Left cardiac atrium (tissue), 4 donors: Measurements from ENCODE around the gene ZNF546. TPM values are rescaled to one million over a fixed set of nuclear protein-coding genes. Genes with fewer than 3 reads are reported as not detected.
A peak's percentile ranks its signal among the peaks of the same experiment; 100 is the strongest.

Source experiments
- ATAC-seq, 2 donors: fragments of 200-7000 bp; cut with Tn5 transposase; one replicate each; pipeline ENCODE4 v1.9.1; 2020; ENCODE audit warnings: mild to moderate bottlenecking in 2 of 2, moderate library complexity in 2 of 2
- DNase-seq: peaks from one replicate; pipeline ENCODE4 v3.0.0-alpha.2; 2020
- intact Hi-C, 2 donors: fragments of 100-400 bp; cut with DNase I; formaldehyde crosslinking; loops; one replicate each; pipeline versions ENCODE4 v1.14.1 to v1.15.1; 2022 to 2023
- total RNA-seq, 2 donors: library from RNA; stranded (reverse); fragmentation: NEBNext Ultra II Directional; extraction: Animal tissue kit (Norgen Biotek cat#: 25700); gene quantifications; one replicate each; pipeline ENCODE4 v1.2.1, GENCODE V29; 2021
- donor health status: DM: no; HTN: yes; CAD: no.
- donor health status: DM: no; HTN: yes; CAD: no; lungs with severe emphysema.
- donor health status: DM: yes; HTN: yes; CAD: no.
- donor health status: Dilated cardiomyopathy.

ZNF546 gene
- total RNA-seq, 2 donors from 2014 or later = 5.3 to 6.8 TPM

- DNase-seq (no peak), ATAC-seq (no peak)
- intact Hi-C loops = no loop called here
Observed at GRCh38 chr19:39974377-39975155, 22.3 kb upstream of the ZNF546 start.

- no peak for DNase-seq
- intact Hi-C loops = no loop called here
- ATAC-seq = no peak
Observed at GRCh38 chr19:39982883-39983282, 14.0 kb upstream of the ZNF546 start.

GRCh38 chr19:39983695-39984300, 13.1 kb upstream of the ZNF546 start:
- intact Hi-C loops = no loop called here
- DNase-seq (no peak), ATAC-seq (no peak)

- intact Hi-C loops = no loop called here
- DNase-seq (no peak), ATAC-seq (no peak)
Observed at GRCh38 chr19:39986643-39987042, 10.2 kb upstream of the ZNF546 start.

GRCh38 chr19:39987167-39987566, 9.7 kb upstream of the ZNF546 start:
- no peak for ATAC-seq
- no peak for DNase-seq
- intact Hi-C loops = no loop called here

- intact Hi-C loops = no loop called here
- ATAC-seq = no peak
- DNase-seq = no peak
Observed at GRCh38 chr19:39987596-39987995, 9.3 kb upstream of the ZNF546 start.

GRCh38 chr19:39993605-39994004, 3.3 kb upstream of the ZNF546 start:
- ATAC-seq (no peak), DNase-seq (no peak)
- intact Hi-C loops = no loop called here

- intact Hi-C loops = no loop called here
- ATAC-seq (no peak), DNase-seq (no peak)
Observed at GRCh38 chr19:39994361-39994760, 2.5 kb upstream of the ZNF546 start.

GRCh38 chr19:39995794-39996193, 1.1 kb upstream of the ZNF546 start:
- intact Hi-C loops = no loop called here

GRCh38 chr19:39996218-39996810, 546 bp upstream of the ZNF546 start:
- intact Hi-C loops = no loop called here
- peak; percentile 26 for DNase-seq
- peak; percentile 32 to 59 for ATAC-seq

More at GRCh38 chr19:39995794-39996193, 1.1 kb upstream of the ZNF546 start:
- ATAC-seq (no peak), DNase-seq (no peak)

- ATAC-seq (peak; percentile 10 to 17), DNase-seq (no peak)
- intact Hi-C loops = no loop called here
Observed at GRCh38 chr19:39997638-39998216, 867 bp downstream of the ZNF546 start.

- ATAC-seq = no peak
- intact Hi-C loops = no loop called here
- DNase-seq = no peak
Observed at GRCh38 chr19:39998501-39998900, 1.6 kb downstream of the ZNF546 start.

GRCh38 chr19:40005691-40006272, 8.9 kb downstream of the ZNF546 start:
- peak in 1 of 2 donors; percentile 24 for ATAC-seq
- intact Hi-C loops = no loop called here
- no peak for DNase-seq

GRCh38 chr19:40006273-40006691, 9.4 kb downstream of the ZNF546 start:
- peak in 1 of 2 donors; percentile 51 for ATAC-seq
- intact Hi-C loops = no loop called here
- DNase-seq = no peak

GRCh38 chr19:40009674-40010073, 12.8 kb downstream of the ZNF546 start:
- intact Hi-C loops = no loop called here
- ATAC-seq (no peak), DNase-seq (no peak)

- ATAC-seq = no peak
- DNase-seq = no peak
- intact Hi-C loops = no loop called here
Observed at GRCh38 chr19:40013991-40014390, 17.1 kb downstream of the ZNF546 start.

- intact Hi-C loops = no loop called here
- ATAC-seq = no peak
- no peak for DNase-seq
Observed at GRCh38 chr19:40023969-40024368, 27.1 kb downstream of the ZNF546 start.

- no peak for ATAC-seq
- intact Hi-C loops = no loop called here
- DNase-seq = no peak
Observed at GRCh38 chr19:40025938-40026596, 29.2 kb downstream of the ZNF546 start.

GRCh38 chr19:40026597-40026970, 29.7 kb downstream of the ZNF546 start:
- ATAC-seq = no peak
- DNase-seq = no peak
- intact Hi-C loops = no loop called here
